NCI-H1694 (cell line): ENCODE results near the gene SH2B3.
"Not testable (repeated sequence)": the region's sequence is repeated elsewhere in the genome, so short reads cannot be mapped to it uniquely, and the experiment has no call there.

Experiments used
- DNase-seq: peaks from one replicate; lab custom pipeline; 2025; lab: John Stamatoyannopoulos, UW

SH2B3 gene

GRCh38 chr12:111405859-111406473, at the start of gene SH2B3:
SH2B3 (plus strand) TSS chr12:111405923; CDS start chr12:111418146, 12,223 bp downstream.
- DNase-seq: no peak

- DNase-seq: no peak
Measured at GRCh38 chr12:111359231-111359913, 46.4 kb upstream of the SH2B3 start.

- no peak for DNase-seq
Measured at GRCh38 chr12:111359914-111360276, 45.8 kb upstream of the SH2B3 start.

- DNase-seq: no peak
Measured at GRCh38 chr12:111360325-111360930, 45.3 kb upstream of the SH2B3 start.

GRCh38 chr12:111361073-111361716, 44.5 kb upstream of the SH2B3 start:
- DNase-seq: no peak

- DNase-seq: no peak
Measured at GRCh38 chr12:111361717-111362576, 43.8 kb upstream of the SH2B3 start.

GRCh38 chr12:111362687-111363475, 42.8 kb upstream of the SH2B3 start:
- DNase-seq: no peak

- no peak for DNase-seq
Measured at GRCh38 chr12:111363578-111363977, 42.1 kb upstream of the SH2B3 start.

- DNase-seq: no peak
Measured at GRCh38 chr12:111366075-111366474, 39.6 kb upstream of the SH2B3 start.

- no peak for DNase-seq
Measured at GRCh38 chr12:111366583-111366982, 39.1 kb upstream of the SH2B3 start.

- no peak for DNase-seq
Measured at GRCh38 chr12:111367661-111368221, 38.0 kb upstream of the SH2B3 start.

GRCh38 chr12:111368291-111368787, 37.4 kb upstream of the SH2B3 start:
- DNase-seq: no peak

GRCh38 chr12:111368788-111369495, 36.8 kb upstream of the SH2B3 start, which contains the start of gene PHETA1:
PHETA1 (minus strand) TSS chr12:111369095; CDS start chr12:111363427, 5,668 bp downstream.
- peak; percentile 51 for DNase-seq

- DNase-seq: no peak
Measured at GRCh38 chr12:111369496-111370220, 36.1 kb upstream of the SH2B3 start.

GRCh38 chr12:111373231-111373630, 32.5 kb upstream of the SH2B3 start:
- not testable (repeated sequence) for DNase-seq

- no peak for DNase-seq
Measured at GRCh38 chr12:111377440-111377839, 28.3 kb upstream of the SH2B3 start.

- DNase-seq: no peak
Measured at GRCh38 chr12:111379942-111380554, 25.7 kb upstream of the SH2B3 start.

- DNase-seq: no peak
Measured at GRCh38 chr12:111384596-111384995, 21.1 kb upstream of the SH2B3 start.

GRCh38 chr12:111386885-111387284, 18.8 kb upstream of the SH2B3 start:
- no peak for DNase-seq
